ENCODE results near the gene THOP1.

Gene THOP1

DNA sequence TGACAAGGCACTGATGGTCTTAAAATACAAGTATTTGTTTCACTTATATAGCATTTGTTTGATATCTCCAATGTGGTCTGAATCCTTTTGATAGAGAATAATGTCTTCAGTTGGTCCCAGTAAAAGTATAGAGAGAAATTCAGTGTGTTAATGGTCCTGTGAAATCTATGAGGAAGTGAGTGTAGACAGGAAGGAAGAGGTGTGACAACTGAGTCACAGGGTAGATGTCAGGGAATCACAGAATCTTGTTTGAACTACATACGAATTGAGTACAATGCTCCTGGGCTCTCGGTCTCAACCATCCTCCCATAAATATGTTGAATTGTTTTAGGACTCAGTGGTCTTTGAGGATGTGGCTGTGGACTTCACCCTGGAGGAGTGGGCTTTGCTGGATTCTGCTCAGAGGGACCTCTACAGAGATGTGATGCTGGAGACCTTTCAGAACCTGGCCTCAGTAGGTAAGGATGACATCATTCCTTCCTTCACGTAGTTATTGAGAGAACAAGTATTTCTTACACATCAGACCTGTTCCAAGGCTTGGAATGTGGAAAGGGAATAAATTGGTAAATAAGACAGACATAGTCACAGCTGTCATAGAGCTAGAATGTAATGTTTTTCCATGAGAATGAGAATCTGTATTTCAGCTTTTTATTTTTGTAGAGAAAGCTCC lies 65.1 kb downstream of the THOP1 start:
- DNase-seq (ENCODE audit: extremely low read depth in 1 of 2, low read depth in 1 of 2): no peak

DNA sequence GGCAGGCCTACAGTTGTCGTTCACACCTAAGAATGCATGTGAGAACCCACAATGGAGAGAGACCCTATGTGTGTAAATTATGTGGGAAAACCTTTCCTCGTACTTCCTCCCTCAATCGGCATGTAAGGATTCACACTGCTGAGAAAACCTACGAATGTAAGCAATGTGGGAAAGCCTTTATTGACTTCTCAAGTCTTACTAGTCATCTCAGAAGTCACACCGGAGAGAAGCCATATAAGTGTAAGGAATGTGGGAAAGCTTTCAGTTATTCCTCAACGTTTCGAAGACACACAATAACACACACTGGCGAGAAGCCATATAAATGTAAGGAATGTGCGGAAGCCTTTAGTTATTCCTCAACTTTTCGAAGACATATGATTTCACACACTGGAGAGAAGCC lies 67.3 kb downstream of the THOP1 start:
- DNase-seq (ENCODE audit: extremely low read depth in 1 of 2, low read depth in 1 of 2): no peak

DNA sequence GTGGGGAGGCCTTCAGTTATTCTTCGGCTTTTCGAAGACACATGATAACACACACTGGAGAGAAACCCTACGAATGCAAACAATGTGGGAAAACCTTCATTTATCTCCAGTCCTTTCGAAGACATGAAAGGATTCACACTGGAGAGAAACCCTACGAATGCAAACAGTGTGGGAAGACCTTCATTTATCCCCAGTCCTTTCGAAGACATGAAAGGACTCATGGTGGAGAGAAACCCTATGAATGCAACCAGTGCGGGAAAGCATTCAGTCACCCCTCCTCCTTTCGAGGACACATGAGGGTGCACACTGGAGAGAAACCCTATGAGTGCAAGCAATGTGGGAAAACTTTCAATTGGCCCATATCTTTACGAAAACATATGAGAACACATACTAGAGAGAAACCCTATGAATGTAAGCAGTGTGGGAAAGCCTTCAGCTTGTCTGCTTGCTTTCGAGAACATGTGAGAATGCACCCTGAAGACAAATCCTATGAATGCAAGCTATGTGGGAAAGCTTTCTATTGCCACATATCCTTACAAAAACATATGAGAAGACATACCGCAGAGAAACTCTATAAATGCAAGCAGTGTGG lies 67.8 kb downstream of the THOP1 start:
- no peak for DNase-seq (ENCODE audit: extremely low read depth in 1 of 2, low read depth in 1 of 2)

DNA sequence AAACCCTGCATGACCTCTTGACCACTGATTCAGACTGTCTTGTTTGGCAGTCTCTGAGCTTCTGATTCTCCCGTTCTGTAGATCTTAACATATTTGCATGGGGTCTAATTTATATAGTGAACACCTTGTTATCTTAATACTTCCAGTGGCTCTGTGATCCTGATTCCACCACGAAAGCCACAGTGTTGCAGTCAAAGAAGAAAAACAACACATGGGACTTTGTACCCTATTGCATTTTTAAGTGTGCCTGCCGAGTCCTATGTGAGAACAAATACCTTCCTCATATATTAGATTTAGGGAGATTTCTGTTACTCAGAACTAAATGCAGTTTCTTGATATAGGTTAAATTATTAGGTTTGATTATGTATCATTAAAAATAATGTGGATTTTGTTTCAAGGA lies 69.5 kb downstream of the THOP1 start:
- DNase-seq (ENCODE audit: extremely low read depth in 1 of 2, low read depth in 1 of 2): no peak

DNA sequence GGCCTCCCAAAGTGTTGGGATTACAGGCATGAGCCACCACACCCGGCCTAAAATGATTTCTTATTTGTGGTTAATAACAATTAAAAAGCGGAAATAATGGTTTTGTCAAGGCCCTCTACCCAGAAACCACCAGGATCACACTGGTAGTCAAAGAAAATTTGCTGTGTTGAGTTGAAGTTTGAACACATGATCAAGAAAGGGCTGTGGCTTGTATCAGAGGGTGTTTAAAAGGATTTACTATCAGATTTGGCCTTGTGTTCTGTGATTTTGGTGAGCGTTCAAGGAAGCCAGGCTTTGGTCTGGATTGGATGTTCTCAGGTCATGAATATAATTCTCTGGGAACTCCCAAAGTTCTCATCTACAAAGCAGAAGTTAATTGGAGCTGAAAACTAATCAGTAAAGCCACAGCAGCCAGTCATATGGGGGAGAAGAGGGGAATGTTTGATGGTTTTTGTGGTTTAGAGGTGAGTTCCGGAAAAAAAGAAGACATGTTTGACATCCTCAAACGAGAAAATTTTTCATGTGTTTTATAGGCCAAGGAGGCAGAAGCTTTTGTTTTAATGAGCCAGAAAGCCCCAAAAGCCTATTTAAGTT lies 71.3 kb downstream of the THOP1 start:
- DNase-seq (ENCODE audit: extremely low read depth in 1 of 2, low read depth in 1 of 2): no peak

DNA sequence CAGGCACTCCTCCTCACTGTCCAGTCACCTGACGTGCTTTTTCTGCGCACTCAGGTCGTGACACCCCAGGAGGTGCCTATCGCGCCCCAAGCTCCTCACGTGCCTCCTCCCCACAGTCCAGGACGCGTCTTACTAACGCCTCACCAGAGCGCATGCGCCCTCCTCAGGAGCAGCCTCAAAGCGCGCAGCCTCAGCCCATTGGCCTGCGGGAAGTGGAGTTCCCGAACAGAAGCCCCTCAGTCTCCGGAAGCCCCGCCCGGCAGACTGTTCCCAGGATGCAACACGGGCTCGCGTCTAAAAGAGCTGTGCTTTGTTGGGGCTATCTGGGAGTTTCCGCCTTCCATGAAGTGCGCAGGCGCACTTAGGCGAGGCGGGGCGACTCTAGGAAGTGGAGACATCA lies 73.6 kb downstream of the THOP1 start:
- DNase-seq (ENCODE audit: extremely low read depth in 1 of 2, low read depth in 1 of 2): no peak

DNA sequence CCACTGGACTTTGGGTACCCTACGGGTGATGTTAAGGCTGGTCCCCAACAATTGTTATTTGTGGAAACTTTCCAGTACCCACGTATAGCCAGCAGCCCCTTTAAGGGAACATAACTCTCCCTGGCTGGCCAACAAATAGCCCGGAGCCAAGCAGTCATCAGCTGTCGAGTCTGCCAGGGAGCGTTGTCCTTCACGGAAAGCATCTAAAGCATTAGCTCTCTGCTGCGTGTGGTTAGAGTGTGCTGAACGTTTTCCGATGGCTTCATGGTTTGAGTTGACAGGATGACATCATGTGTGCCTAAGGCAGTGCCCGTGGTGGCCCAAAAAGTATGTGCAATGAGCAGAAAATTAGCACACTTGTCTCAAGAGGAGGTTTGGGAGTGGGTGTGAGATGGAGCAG lies 78.5 kb downstream of the THOP1 start:
- DNase-seq (ENCODE audit: extremely low read depth in 1 of 2, low read depth in 1 of 2): no peak

Data from activated CD8-positive, alpha-beta memory T cell treated with anti-CD3 and anti-CD28 coated beads for 1 hour (primary cell).